HepG2 (cell line): Measurements from ENCODE around the gene CCL27. TPM values are rescaled to one million over a fixed set of nuclear protein-coding genes. Genes with fewer than 3 reads are reported as not detected.

Experiments
- ATF7 ChIP-seq, 2 experiments: fragments of 450-650 bp in 1 of 2; sonication (generic) in 1 of 2; formaldehyde crosslinking in 1 of 2; IDR thresholded peaks; 2 replicates each; pipeline versions ENCODE4 v1.4.0 to v1.6.1; 2016 to 2020; ENCODE audit warnings: antibody characterized with exemption in 1 of 2, mild to moderate bottlenecking in 1 of 2, missing genetic modification reagents in 1 of 2
- BATF2 ChIP-seq: sonication (generic); formaldehyde crosslinking; IDR thresholded peaks from 2 replicates; pipeline ENCODE4 v1.8.0; 2022; ENCODE audit warnings: mild to moderate bottlenecking, missing genetic modification reagents, moderate library complexity
- DPF2 ChIP-seq: sonication (generic); formaldehyde crosslinking; IDR thresholded peaks from 2 replicates; pipeline ENCODE4 v1.4.0; 2020; ENCODE audit warnings: mild to moderate bottlenecking, low read depth, missing genetic modification reagents, borderline replicate concordance
- GMEB1 ChIP-seq: sonication (generic); formaldehyde crosslinking; IDR thresholded peaks from 2 replicates; pipeline ENCODE4 v1.5.1; 2020; ENCODE audit warnings: missing genetic modification reagents, mild to moderate bottlenecking, borderline replicate concordance
- HDAC2 ChIP-seq: sonication (generic); formaldehyde crosslinking; IDR thresholded peaks from 2 replicates; pipeline ENCODE4 v1.4.0; 2020; ENCODE audit warnings: missing genetic modification reagents
- HOXA3 ChIP-seq: sonication (generic); formaldehyde crosslinking; IDR thresholded peaks from 2 replicates; pipeline ENCODE4 v1.5.0; 2020; ENCODE audit warnings: missing genetic modification reagents
- KDM1A ChIP-seq: IDR thresholded peaks from 2 replicates; pipeline ENCODE4 v1.6.1; 2016; ENCODE audit warnings: missing compliant biosample characterization
- MYC ChIP-seq: sonication (generic); formaldehyde crosslinking; IDR thresholded peaks from 2 replicates; pipeline ENCODE4 v1.9.0; 2021; ENCODE audit warnings: missing genetic modification reagents, borderline replicate concordance
- SCMH1 ChIP-seq: sonication (generic); formaldehyde crosslinking; IDR thresholded peaks from 2 replicates; pipeline ENCODE4 v1.9.0; 2021; ENCODE audit warnings: missing genetic modification reagents, mild to moderate bottlenecking, borderline replicate concordance
- SOX5 ChIP-seq: IDR thresholded peaks from 2 replicates; pipeline ENCODE4 v1.6.1; 2016; ENCODE audit warnings: borderline replicate concordance
- SP1 ChIP-seq, 2 experiments: fragments of 450-650 bp in 1 of 2; sonication (generic) in 1 of 2; formaldehyde crosslinking in 1 of 2; IDR thresholded peaks; 2 replicates each; pipeline versions ENCODE4 v1.4.0 to v1.6.1; 2016 to 2020; ENCODE audit warnings: missing genetic modification reagents in 1 of 2
- SSRP1 ChIP-seq: IDR thresholded peaks from 2 replicates; pipeline ENCODE4 v1.6.1; 2016; ENCODE audit warnings: control low read depth
- TARDBP ChIP-seq: sonication (generic); formaldehyde crosslinking; IDR thresholded peaks from 2 replicates; pipeline ENCODE4 v1.8.0; 2022; ENCODE audit warnings: mild to moderate bottlenecking, missing genetic modification reagents
- UBTF ChIP-seq: sonication (generic); formaldehyde crosslinking; IDR thresholded peaks from 2 replicates; pipeline ENCODE4 v1.4.0; 2020; ENCODE audit warnings: mild to moderate bottlenecking, missing genetic modification reagents
- ZC3H13 ChIP-seq: sonication (generic); formaldehyde crosslinking; IDR thresholded peaks from 2 replicates; pipeline ENCODE4 v1.8.1; 2023; ENCODE audit warnings: mild to moderate bottlenecking, missing genetic modification reagents, moderate library complexity
- ZFYVE20 ChIP-seq: sonication (generic); formaldehyde crosslinking; IDR thresholded peaks from 2 replicates; pipeline ENCODE4 v1.8.0; 2023; ENCODE audit warnings: low read depth, mild to moderate bottlenecking, moderate library complexity, missing genetic modification reagents, borderline replicate concordance
- ZNF124 ChIP-seq: sonication (generic); formaldehyde crosslinking; IDR thresholded peaks from 2 replicates; pipeline ENCODE4 v1.4.0; 2020; ENCODE audit warnings: missing genetic modification reagents
- ZNF256 ChIP-seq: sonication (generic); formaldehyde crosslinking; conservative IDR thresholded peaks from 2 replicates; pipeline ENCODE4 v1.4.0; 2020; ENCODE audit warnings: missing genetic modification reagents
- ZNF292 ChIP-seq: sonication (generic); formaldehyde crosslinking; IDR thresholded peaks from 2 replicates; pipeline ENCODE4 v1.8.1; 2022; ENCODE audit warnings: mild to moderate bottlenecking, low read depth, missing genetic modification reagents, borderline replicate concordance
- ZNF333 ChIP-seq: sonication (generic); formaldehyde crosslinking; IDR thresholded peaks from 2 replicates; pipeline ENCODE4 v1.4.0; 2020; ENCODE audit warnings: mild to moderate bottlenecking, missing genetic modification reagents, borderline replicate concordance
- ZNF629 ChIP-seq: sonication (generic); formaldehyde crosslinking; conservative IDR thresholded peaks from 2 replicates; pipeline ENCODE4 v1.5.0; 2020; ENCODE audit warnings: missing genetic modification reagents
- polyA plus RNA-seq, 8 experiments: library from polyadenylated mRNA; depleted of rRNA in 3 of 8; stranded (reverse) in 7 of 8; unstranded in 1 of 8; fragments of >200 nt; fragmentation: Illumina TruSeq in 4 of 8; extraction: Trizol in 4 of 8; gene quantifications; 2 replicates each; pipeline versions ENCODE4 v1.2.1 to v1.2.3, GENCODE V29; 2011 to 2016; ENCODE audit warnings: low read depth in 4 of 8, missing spikeins in 1 of 8, mixed read lengths in 1 of 8; ENCODE audit not compliant: insufficient read depth in 1 of 8
- total RNA-seq, 5 experiments: library from RNA; depleted of rRNA; stranded (reverse); fragments of >200 nt; fragmentation: Illumina TruSeq; extraction: Trizol; gene quantifications; 2 replicates each; pipeline ENCODE4 v1.2.3, GENCODE V29; 2016; ENCODE audit warnings: low read depth in 1 of 5
- TF ChIP-seq, protein P1 (sequence below): IDR thresholded peaks from 2 replicates; pipeline ENCODE4 v1.6.1; 2018; ENCODE audit warnings: missing genetic modification reagents, mild to moderate bottlenecking, missing compliant biosample characterization

The CCL27 gene
- total and polyA plus RNA-seq, 2 of the 13 experiments (the other 11 are each of a cell fraction or from before 2014, with no cell fraction given) = not detected

DNA sequence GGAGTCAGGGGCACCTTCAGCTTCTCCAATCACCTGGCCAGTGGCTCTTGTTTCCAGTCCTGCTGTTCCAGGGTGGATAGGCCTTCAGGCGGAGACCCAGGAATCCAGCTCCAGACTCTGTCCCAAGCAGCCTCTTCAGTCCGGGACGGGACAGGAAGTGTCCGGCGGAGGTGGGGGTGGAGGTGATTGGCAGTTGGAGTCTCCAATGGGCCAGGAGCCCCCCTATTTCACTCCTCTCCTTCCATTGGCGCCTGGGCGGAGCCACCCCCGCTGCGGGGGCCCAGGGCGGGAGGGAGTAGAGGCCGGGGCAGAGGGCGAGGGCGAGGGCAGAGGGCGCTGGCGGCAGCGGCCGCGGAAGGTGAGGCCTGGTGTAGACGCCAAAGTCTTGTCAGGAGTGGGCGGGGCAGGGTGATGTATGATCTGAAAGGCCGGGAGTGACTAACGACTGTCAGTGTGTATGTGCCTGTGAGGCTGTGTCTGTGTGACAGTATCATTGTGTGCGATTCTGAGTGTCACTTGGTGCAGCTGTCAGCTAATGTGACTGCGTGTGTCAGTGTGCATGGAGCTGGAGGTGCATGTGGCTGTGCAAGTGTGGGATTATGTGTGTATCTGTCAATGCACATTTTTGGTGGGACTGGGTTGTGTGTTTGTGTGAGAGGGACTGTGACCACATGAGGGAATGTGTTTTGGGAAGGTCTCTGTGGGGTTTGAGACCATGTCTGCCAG lies 10.4 kb downstream of the CCL27 start, which contains the start of gene IL11RA (continued):
- peak; percentile 44; the same call in 1 of the 2 replicates for TF ChIP-seq UBTF (CRISPR knock-in tag)
- TF ChIP-seq HOXA3 (CRISPR knock-in tag) = peak; percentile 80
- TF ChIP-seq ZFYVE20 = no peak
- TF ChIP-seq SSRP1 (CRISPR knock-in tag) = no peak
- no peak; the same call in 1 of the 2 replicates for TF ChIP-seq KDM1A (CRISPR knock-in tag)
- no peak; the same call in 1 of the 2 replicates for TF ChIP-seq TARDBP (CRISPR knock-in tag)
- no peak for TF ChIP-seq ZNF124 (CRISPR knock-in tag)
- TF ChIP-seq ZNF333 (CRISPR knock-in tag) = 0 out of 2 replicates have a peak, but pooled peaks have one; percentile 70
- 0 out of 2 replicates have a peak, but pooled peaks have one; percentile 25 for TF ChIP-seq ZNF629
- TF ChIP-seq ZNF256 (CRISPR knock-in tag) = no peak
- peak; percentile 22; the same call in 1 of the 2 replicates for TF ChIP-seq SOX5 (CRISPR knock-in tag)
- no peak for TF ChIP-seq ATF7 (IDR thresholded peaks at IDR 0.05)
- no peak; the same call in 1 of the 2 replicates for TF ChIP-seq ATF7 (CRISPR knock-in tag; IDR thresholded peaks at IDR 0.05)
- TF ChIP-seq GMEB1 (CRISPR knock-in tag) = peak; percentile 59; the same call in 1 of the 2 replicates
- no peak for TF ChIP-seq ZNF292 (CRISPR knock-in tag)
- peak; percentile 80; the same call in 1 of the 2 replicates for TF ChIP-seq ZC3H13 (CRISPR knock-in tag)
- TF ChIP-seq, protein P1, sequence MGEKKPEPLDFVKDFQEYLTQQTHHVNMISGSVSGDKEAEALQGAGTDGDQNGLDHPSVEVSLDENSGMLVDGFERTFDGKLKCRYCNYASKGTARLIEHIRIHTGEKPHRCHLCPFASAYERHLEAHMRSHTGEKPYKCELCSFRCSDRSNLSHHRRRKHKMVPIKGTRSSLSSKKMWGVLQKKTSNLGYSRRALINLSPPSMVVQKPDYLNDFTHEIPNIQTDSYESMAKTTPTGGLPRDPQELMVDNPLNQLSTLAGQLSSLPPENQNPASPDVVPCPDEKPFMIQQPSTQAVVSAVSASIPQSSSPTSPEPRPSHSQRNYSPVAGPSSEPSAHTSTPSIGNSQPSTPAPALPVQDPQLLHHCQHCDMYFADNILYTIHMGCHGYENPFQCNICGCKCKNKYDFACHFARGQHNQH = peak; percentile 72; the same call in 1 of the 2 replicates
- peak; percentile 67; the same call in 1 of the 2 replicates for TF ChIP-seq MYC (CRISPR knock-in tag)
- TF ChIP-seq SP1 (IDR thresholded peaks at IDR 0.05) = no peak
- TF ChIP-seq SP1 (CRISPR knock-in tag; IDR thresholded peaks at IDR 0.05) = peak; percentile 72
- no peak for TF ChIP-seq SCMH1 (CRISPR knock-in tag)
- TF ChIP-seq DPF2 (CRISPR knock-in tag) = no peak
- TF ChIP-seq HDAC2 (CRISPR knock-in tag) = peak; percentile 63; the same call in 1 of the 2 replicates
- TF ChIP-seq BATF2 = 0 out of 2 replicates have a peak, but pooled peaks have one; percentile 76
